Kidney (tissue), 14 donors: ENCODE data around the gene EPHB1. TPM values are rescaled to one million over a fixed set of nuclear protein-coding genes. Genes with fewer than 3 reads are reported as not detected.

Source experiments
- DNase-seq, 5 donors: peaks; one replicate each; pipeline ENCODE4 v3.0.0-alpha.2; 2013 to 2020
- FAIRE-seq: peaks from 2 replicates; lab custom pipeline; 2012; peaks lifted over from hg19 to GRCh38; lab: Jason Lieb, UNC
- H3K27ac ChIP-seq, 2 donors: one replicate each; pipeline ENCODE4 v1.7.0; 2013; ENCODE audit warnings: low read depth in 2 of 2, low read length in 2 of 2, inconsistent platforms in 1 of 2
- H3K27me3 ChIP-seq: one replicate; pipeline ENCODE4 v1.7.1; 2013; ENCODE audit warnings: low read length, inconsistent platforms; ENCODE audit not compliant: control insufficient read depth, insufficient read depth
- H3K36me3 ChIP-seq, 3 donors: one replicate each; pipeline versions ENCODE4 v1.7.0 to v1.7.1; 2013; ENCODE audit warnings: low read length in 3 of 3, control low read depth in 1 of 3, inconsistent platforms in 1 of 3; ENCODE audit not compliant: insufficient read depth in 3 of 3, control insufficient read depth in 2 of 3
- H3K4me1 ChIP-seq, 3 donors: one replicate each; pipeline versions ENCODE4 v1.7.0 to v1.7.1; 2013; ENCODE audit warnings: low read length in 3 of 3, inconsistent platforms in 1 of 3, low read depth in 1 of 3; ENCODE audit not compliant: control insufficient read depth in 2 of 3, insufficient read depth in 2 of 3
- H3K4me3 ChIP-seq, 3 donors: one replicate each; pipeline versions ENCODE4 v1.7.0 to v1.8.1; 2013; ENCODE audit warnings: low read length in 3 of 3, control low read depth in 1 of 3, inconsistent platforms in 1 of 3
- H3K9ac ChIP-seq, 3 donors: one replicate each; pipeline versions ENCODE4 v1.7.0 to v1.7.1; 2013; ENCODE audit warnings: low read length in 3 of 3, control low read depth in 1 of 3, inconsistent platforms in 1 of 3
- H3K9me3 ChIP-seq, 3 donors: one replicate each; pipeline versions ENCODE4 v1.7.0 to v1.7.1; 2013; ENCODE audit warnings: low read length in 3 of 3, control low read depth in 1 of 3, inconsistent platforms in 1 of 3; ENCODE audit not compliant: control insufficient read depth in 2 of 3, insufficient read depth in 1 of 3
- intact Hi-C: fragments of 100-400 bp; cut with DNase I; formaldehyde crosslinking; loops from one replicate; pipeline ENCODE4 v1.11.1; 2022
- polyA plus RNA-seq: library from polyadenylated mRNA; stranded (reverse); fragments of 350-450 nt; fragmentation: Illumina TruSeq; extraction: RNeasy Lipid Tissue Mini Kit (QIAGEN cat#74804); gene quantifications from one replicate; pipeline ENCODE4 v1.2.3, GENCODE V29; 2014; ENCODE audit warnings: low read depth, low replicate concordance; ENCODE audit not compliant: insufficient read depth
- total RNA-seq: library from RNA; stranded (reverse); fragmentation: NEBNext Ultra II Directional; extraction: Animal tissue kit (Norgen Biotek cat#: 25700); gene quantifications from one replicate; pipeline ENCODE4 v1.2.1, GENCODE V29; 2021
- TF ChIP-seq, protein P1 (sequence below): IDR thresholded peaks from 3 replicates; pipeline ENCODE4 v1.5.1; 2012; ENCODE audit warnings: mild to moderate bottlenecking, moderate library complexity, borderline replicate concordance; ENCODE audit not compliant: insufficient read depth; ENCODE audit errors: extremely low read depth
- donor health status: control.
- donor health status: control.
- donor health status: control.
- donor health status: control.
- donor health status: control.
- donor health status: DM: yes; HTN: yes; CAD: no.
- donor health status: Normal renal cell carcinoma (clear cell type).

Gene EPHB1
- total and polyA plus RNA-seq, 2 donors from 2014 or later, result 0.39 to 3.2 TPM

- intact Hi-C loops, result no loop called here
- no peaks in the 10 kb centered on the region for H3K4me1 ChIP-seq
- H3K27ac ChIP-seq, result no peak overlapping the region
- DNase-seq (no peak), FAIRE-seq (no peak)
- no peaks in the 10 kb centered on the region for H3K27me3 ChIP-seq
- no peak overlapping the region for H3K4me3 ChIP-seq
- no peaks in the 10 kb centered on the region for H3K36me3 ChIP-seq
- H3K9ac ChIP-seq, result no peak overlapping the region
- TF ChIP-seq, protein P1, sequence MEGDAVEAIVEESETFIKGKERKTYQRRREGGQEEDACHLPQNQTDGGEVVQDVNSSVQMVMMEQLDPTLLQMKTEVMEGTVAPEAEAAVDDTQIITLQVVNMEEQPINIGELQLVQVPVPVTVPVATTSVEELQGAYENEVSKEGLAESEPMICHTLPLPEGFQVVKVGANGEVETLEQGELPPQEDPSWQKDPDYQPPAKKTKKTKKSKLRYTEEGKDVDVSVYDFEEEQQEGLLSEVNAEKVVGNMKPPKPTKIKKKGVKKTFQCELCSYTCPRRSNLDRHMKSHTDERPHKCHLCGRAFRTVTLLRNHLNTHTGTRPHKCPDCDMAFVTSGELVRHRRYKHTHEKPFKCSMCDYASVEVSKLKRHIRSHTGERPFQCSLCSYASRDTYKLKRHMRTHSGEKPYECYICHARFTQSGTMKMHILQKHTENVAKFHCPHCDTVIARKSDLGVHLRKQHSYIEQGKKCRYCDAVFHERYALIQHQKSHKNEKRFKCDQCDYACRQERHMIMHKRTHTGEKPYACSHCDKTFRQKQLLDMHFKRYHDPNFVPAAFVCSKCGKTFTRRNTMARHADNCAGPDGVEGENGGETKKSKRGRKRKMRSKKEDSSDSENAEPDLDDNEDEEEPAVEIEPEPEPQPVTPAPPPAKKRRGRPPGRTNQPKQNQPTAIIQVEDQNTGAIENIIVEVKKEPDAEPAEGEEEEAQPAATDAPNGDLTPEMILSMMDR, result no peak
- no peaks in the 10 kb centered on the region for H3K9me3 ChIP-seq
Measured at GRCh38 chr3:135050536-135050935, 255.5 kb downstream of the EPHB1 start.

DNA sequence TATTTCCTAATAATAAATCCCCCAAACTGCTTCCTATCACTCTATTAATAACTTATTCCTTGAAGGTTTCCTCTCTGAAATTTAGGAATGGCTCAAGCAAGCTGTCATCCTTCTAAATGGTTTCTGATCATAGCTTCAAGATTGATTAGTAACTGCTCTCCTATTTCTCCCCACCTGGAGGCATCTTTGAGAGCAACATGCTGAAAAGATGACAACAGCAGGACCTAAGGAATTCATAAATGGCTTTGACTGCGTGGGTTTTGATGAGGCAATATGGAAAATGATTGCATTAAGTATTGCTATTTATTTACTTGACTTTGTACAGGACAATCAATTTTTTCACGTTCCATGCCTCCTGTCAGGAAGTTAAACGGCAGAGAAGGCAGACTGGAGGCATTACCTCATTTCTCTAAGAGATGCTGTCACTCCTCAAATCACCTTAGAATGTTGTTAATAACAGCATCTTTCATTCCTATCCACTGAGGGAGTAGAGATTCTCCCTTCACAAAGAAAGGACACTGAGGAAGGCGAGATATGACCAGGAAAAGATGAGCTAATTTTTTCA, 256.4 kb downstream of the EPHB1 start:
- FAIRE-seq, result no peak
- no peaks in the 10 kb centered on the region for H3K27me3 ChIP-seq
- no peaks in the 10 kb centered on the region for H3K36me3 ChIP-seq
- TF ChIP-seq, protein P1, result no peak
- intact Hi-C loops, result no loop called here
- no peak overlapping the region for H3K9ac ChIP-seq
- no peak overlapping the region for H3K27ac ChIP-seq
- H3K4me1 ChIP-seq, result no peaks in the 10 kb centered on the region
- H3K4me3 ChIP-seq, result no peak overlapping the region
- no peaks in the 10 kb centered on the region for H3K9me3 ChIP-seq
- DNase-seq, result no peak

- intact Hi-C loops, result no loop called here
- FAIRE-seq (no peak), DNase-seq (no peak)
- Histone ChIP-seq H3K27me3 (no peaks in the 10 kb centered on the region), H3K4me3 (no peak overlapping the region), H3K9me3 (no peaks in the 10 kb centered on the region), H3K9ac (no peak overlapping the region), H3K27ac (no peak overlapping the region), H3K36me3 (no peaks in the 10 kb centered on the region), H3K4me1 (no peaks in the 10 kb centered on the region)
- TF ChIP-seq, protein P1, result no peak
Measured at GRCh38 chr3:135055449-135055848, 260.4 kb downstream of the EPHB1 start.

DNA sequence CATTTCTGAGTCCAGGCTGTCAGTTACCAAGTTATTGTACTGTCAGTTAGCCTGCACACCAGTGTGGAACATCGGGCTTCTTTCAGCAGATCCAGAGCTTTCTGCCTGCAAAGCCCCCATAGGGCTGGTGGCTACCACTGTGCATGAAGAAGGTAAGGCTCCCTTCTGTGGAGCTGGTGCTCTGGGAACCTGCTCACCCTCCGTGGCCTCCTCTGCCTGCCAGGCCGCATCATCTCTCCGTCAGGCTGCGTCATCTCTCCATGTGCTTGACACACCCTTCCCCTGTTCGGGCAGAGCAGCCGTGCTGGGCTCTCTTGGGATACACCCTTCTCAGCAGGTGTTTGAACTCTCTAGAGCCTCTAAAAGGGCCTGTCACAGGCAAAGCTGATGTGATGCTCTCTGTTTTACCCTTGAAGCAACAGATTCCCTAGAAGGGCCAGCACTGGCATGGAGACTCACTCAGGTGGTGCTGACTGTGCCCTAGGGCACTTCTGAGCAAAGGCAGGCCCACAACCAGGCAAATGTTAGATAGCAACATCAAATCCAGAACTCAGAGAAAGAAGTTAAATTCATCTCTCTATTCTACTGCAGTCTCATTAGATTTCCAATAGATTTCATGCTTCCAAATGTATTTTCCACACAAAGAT, 261.1 kb downstream of the EPHB1 start:
- no peak for FAIRE-seq
- H3K4me1 ChIP-seq, result no peaks in the 10 kb centered on the region
- no peak for DNase-seq
- no peaks in the 10 kb centered on the region for H3K36me3 ChIP-seq
- no peak overlapping the region for H3K27ac ChIP-seq
- intact Hi-C loops, result no loop called here
- TF ChIP-seq, protein P1, result no peak
- no peak overlapping the region for H3K9ac ChIP-seq
- H3K4me3 ChIP-seq, result no peak overlapping the region
- H3K27me3 ChIP-seq, result no peaks in the 10 kb centered on the region
- H3K9me3 ChIP-seq, result no peaks in the 10 kb centered on the region
